Loucy (cell line): ENCODE data around the gene CCIN.

Source experiments
- EZH2phosphoT487 ChIP-seq: fragments of 200-600 bp; IDR thresholded peaks from 2 replicates; pipeline ENCODE4 v1.6.1; 2018; ENCODE audit warnings: antibody characterized with exemption, mild to moderate bottlenecking, moderate library complexity, borderline replicate concordance
- TF ChIP-seq, protein P1 (sequence below): fragments of 200-600 bp; sonication (generic); conservative IDR thresholded peaks from 2 replicates; pipeline ENCODE4 v1.5.1; 2014; ENCODE audit warnings: mild to moderate bottlenecking, antibody characterized with exemption, low read length

DNA sequence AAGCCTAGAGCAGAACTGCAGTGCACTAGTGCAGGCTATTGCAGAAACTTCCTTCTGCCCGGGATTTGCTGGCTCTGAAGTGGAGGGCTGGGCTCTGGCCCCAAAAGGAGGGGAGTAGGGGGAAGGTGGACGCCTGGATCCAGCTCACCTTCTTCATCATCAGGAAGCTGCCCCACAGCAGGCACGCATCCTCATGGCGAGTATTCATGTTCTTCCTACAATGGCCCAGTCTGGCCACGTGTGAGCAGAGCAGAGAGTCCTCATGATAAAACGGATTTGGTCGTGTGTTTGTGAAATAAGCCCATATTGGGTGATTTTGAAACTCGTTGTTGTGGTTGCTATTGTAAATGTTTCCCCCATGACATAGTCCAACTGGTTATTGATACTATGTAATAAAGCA lies 40.8 kb upstream of the CCIN start:
- TF ChIP-seq, protein P1, sequence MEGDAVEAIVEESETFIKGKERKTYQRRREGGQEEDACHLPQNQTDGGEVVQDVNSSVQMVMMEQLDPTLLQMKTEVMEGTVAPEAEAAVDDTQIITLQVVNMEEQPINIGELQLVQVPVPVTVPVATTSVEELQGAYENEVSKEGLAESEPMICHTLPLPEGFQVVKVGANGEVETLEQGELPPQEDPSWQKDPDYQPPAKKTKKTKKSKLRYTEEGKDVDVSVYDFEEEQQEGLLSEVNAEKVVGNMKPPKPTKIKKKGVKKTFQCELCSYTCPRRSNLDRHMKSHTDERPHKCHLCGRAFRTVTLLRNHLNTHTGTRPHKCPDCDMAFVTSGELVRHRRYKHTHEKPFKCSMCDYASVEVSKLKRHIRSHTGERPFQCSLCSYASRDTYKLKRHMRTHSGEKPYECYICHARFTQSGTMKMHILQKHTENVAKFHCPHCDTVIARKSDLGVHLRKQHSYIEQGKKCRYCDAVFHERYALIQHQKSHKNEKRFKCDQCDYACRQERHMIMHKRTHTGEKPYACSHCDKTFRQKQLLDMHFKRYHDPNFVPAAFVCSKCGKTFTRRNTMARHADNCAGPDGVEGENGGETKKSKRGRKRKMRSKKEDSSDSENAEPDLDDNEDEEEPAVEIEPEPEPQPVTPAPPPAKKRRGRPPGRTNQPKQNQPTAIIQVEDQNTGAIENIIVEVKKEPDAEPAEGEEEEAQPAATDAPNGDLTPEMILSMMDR, result no peak
- no peak for TF ChIP-seq EZH2phosphoT487
